Measurements from ENCODE around the gene MEMO1. TPM values are rescaled to one million over a fixed set of nuclear protein-coding genes. Genes with fewer than 3 reads are reported as not detected.
"Not testable (repeated sequence)": the region's sequence is repeated elsewhere in the genome, so short reads cannot be mapped to it uniquely, and the experiment has no call there.

The MEMO1 gene
- total and polyA plus RNA-seq, 9 of the 15 experiments (the other 6 are each of a cell fraction or from before 2014, with no cell fraction given) = 22.1 to 87.7 (median 61.2) TPM

DNA sequence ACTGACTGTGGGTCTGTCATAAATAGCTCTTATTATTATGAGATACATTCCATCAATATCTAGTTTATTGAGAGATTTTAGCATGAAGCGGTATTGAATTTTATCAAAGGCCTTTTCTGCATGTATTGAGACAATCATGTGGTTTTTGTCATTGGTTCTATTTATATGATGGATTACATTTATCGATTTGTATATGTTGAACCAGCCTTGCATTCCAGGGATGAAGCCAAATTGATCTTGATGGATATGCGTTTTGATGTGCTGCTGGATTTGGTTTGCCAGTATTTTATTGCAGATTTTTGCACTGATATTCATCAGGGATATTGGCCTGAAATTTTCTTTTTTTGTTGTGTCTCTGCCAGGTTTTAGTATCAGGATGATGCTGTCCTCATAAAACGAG, 113.5 kb downstream of the MEMO1 start:
- ATAC-seq; H3K9me1 ChIP-seq (ENCODE audit: control insufficient read depth, insufficient read depth, low read length); intact Hi-C loops (cut with micrococcal nuclease); H4K20me1 ChIP-seq (replicated peaks; ENCODE audit: control insufficient read depth, insufficient read depth, low read length); H3K79me2 ChIP-seq (ENCODE audit: control insufficient read depth, insufficient read depth, low read length); BruUV-seq (replicated peaks); FAIRE-seq; CTCF ChIA-PET (ENCODE audit: low intra/inter-chr PET ratio); H3K27ac ChIP-seq (ENCODE audit: extremely low read depth, low read depth, low read length); H3K9ac ChIP-seq (ENCODE audit: insufficient read depth in 1 of 2, low read depth in 2 of 2, low read length in 2 of 2); H3K27me3 ChIP-seq (ENCODE audit: control insufficient read depth in 2 of 2, insufficient read depth in 2 of 2, low read length in 2 of 2); H3K4me1 ChIP-seq (replicated peaks in 1 of 2; ENCODE audit: control insufficient read depth in 2 of 2, insufficient read depth in 2 of 2, low read length in 2 of 2); H3K4me3 ChIP-seq; in situ Hi-C loops (cut with MboI); H3K4me2 ChIP-seq (ENCODE audit: insufficient read depth, low read length); DNase-seq (ENCODE audit: extremely low read depth in 1 of 4, low spot score in 3 of 4); H2AFZ ChIP-seq (ENCODE audit: low read depth, low read length); H3K9me3 ChIP-seq (replicated peaks; ENCODE audit: control insufficient read depth, insufficient read depth, low read depth, low read length): not testable (repeated sequence)
- peak; percentile 95 for TF ChIP-seq ZNF324 (CRISPR knock-in tag; IDR thresholded peaks at IDR 0.05)
- WGBS (ENCODE audit: insufficient coverage, low coverage, missing lambda C conversion rate) = 98% methylated on average over 4 of the region's 4 CpGs
- POLR2A ChIA-PET = interaction anchor here (1.0 kb wide), 1 partner anchor 14 kb away, joined by 3 read pairs; no protein-coding TSS in a partner anchor
- peaks cover 16% of the 10 kb centered on the region; the same call in 2 of the 3 replicates for H3K36me3 ChIP-seq (ENCODE audit: control insufficient read depth, insufficient read depth, low read length)

DNA sequence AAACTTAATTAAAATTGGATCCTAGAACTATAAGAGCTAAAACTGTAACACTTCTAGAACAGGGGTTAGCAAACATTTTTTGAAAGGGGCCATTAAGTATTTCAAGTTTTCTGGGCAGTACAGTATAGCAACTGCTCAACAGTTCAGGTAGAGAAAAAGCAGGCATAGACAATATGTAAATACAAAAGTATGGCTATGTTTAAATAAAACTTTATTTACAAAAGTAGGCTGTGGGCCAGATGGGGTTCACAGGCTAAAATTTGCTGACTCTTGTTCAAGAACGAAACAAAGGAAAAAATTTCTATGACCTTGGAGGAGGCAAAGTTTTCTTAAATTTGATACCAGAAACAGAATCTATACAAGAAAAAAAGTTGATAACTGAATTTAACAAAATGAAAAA, 114.5 kb downstream of the MEMO1 start:
- CTCF ChIA-PET (ENCODE audit: low intra/inter-chr PET ratio) = interaction anchor here (0.7 kb wide), 1 partner anchor 26 kb away, joined by 6 read pairs; no protein-coding TSS in a partner anchor
- no TSS peak for BruUV-seq (replicated peaks)
- Histone ChIP-seq H3K9me3 (replicated peaks; ENCODE audit: control insufficient read depth, insufficient read depth, low read depth, low read length) (peaks cover 3% of the 10 kb centered on the region; the same call in 1 of the 2 replicates), H3K4me2 (ENCODE audit: insufficient read depth, low read length) (no peak overlapping the region), H3K79me2 (ENCODE audit: control insufficient read depth, insufficient read depth, low read length) (peaks cover 5% of the 10 kb centered on the region; the same call in 2 of the 3 replicates), H3K27me3 (ENCODE audit: control insufficient read depth in 2 of 2, insufficient read depth in 2 of 2, low read length in 2 of 2) (no peaks in the 10 kb centered on the region), H3K9me1 (ENCODE audit: control insufficient read depth, insufficient read depth, low read length) (no peaks in the 10 kb centered on the region), H3K4me1 (replicated peaks in 1 of 2; ENCODE audit: control insufficient read depth in 2 of 2, insufficient read depth in 2 of 2, low read length in 2 of 2) (no peaks in the 10 kb centered on the region), H3K9ac (ENCODE audit: insufficient read depth in 1 of 2, low read depth in 2 of 2, low read length in 2 of 2) (no peak overlapping the region), H2AFZ (ENCODE audit: low read depth, low read length) (no peak overlapping the region), H3K4me3 (no peak overlapping the region), H4K20me1 (replicated peaks; ENCODE audit: control insufficient read depth, insufficient read depth, low read length) (no peaks in the 10 kb centered on the region), H3K36me3 (ENCODE audit: control insufficient read depth, insufficient read depth, low read length) (peaks cover 15% of the 10 kb centered on the region; the same call in 1 of the 3 replicates), H3K27ac (ENCODE audit: extremely low read depth, low read depth, low read length) (no peak overlapping the region)
- TF ChIP-seq ZNF316 (IDR thresholded peaks at IDR 0.05) (0 out of 2 replicates have a peak, but pooled peaks have one; percentile 17), HNRNPL (IDR thresholded peaks at IDR 0.05; ENCODE audit: low read depth, low read length) (no peak)
- TF ChIP-seq, protein P1, sequence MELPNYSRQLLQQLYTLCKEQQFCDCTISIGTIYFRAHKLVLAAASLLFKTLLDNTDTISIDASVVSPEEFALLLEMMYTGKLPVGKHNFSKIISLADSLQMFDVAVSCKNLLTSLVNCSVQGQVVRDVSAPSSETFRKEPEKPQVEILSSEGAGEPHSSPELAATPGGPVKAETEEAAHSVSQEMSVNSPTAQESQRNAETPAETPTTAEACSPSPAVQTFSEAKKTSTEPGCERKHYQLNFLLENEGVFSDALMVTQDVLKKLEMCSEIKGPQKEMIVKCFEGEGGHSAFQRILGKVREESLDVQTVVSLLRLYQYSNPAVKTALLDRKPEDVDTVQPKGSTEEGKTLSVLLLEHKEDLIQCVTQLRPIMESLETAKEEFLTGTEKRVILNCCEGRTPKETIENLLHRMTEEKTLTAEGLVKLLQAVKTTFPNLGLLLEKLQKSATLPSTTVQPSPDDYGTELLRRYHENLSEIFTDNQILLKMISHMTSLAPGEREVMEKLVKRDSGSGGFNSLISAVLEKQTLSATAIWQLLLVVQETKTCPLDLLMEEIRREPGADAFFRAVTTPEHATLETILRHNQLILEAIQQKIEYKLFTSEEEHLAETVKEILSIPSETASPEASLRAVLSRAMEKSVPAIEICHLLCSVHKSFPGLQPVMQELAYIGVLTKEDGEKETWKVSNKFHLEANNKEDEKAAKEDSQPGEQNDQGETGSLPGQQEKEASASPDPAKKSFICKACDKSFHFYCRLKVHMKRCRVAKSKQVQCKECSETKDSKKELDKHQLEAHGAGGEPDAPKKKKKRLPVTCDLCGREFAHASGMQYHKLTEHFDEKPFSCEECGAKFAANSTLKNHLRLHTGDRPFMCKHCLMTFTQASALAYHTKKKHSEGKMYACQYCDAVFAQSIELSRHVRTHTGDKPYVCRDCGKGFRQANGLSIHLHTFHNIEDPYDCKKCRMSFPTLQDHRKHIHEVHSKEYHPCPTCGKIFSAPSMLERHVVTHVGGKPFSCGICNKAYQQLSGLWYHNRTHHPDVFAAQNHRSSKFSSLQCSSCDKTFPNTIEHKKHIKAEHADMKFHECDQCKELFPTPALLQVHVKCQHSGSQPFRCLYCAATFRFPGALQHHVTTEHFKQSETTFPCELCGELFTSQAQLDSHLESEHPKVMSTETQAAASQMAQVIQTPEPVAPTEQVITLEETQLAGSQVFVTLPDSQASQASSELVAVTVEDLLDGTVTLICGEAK (IDR thresholded peaks at IDR 0.05) = peak; percentile 88
- TF ChIP-seq, protein P1 (CRISPR knock-in tag; IDR thresholded peaks at IDR 0.05) = peak; percentile 55; the same call in 1 of the 2 replicates
- FAIRE-seq (no peak), DNase-seq (ENCODE audit: extremely low read depth in 1 of 4, low spot score in 3 of 4) (no peak), ATAC-seq (no peak)
- in situ Hi-C loops (cut with MboI) (no loop called here), intact Hi-C loops (cut with micrococcal nuclease) (no loop called here)
- POLR2A ChIA-PET = interaction anchor here (1.2 kb wide), 1 partner anchor 20 kb away, joined by 3 read pairs; no protein-coding TSS in a partner anchor
- WGBS (ENCODE audit: insufficient coverage, low coverage, missing lambda C conversion rate) = 88% methylated on average over 1 of the region's 1 CpG
